GM12878 (cell line): ENCODE data around the gene RRBP1. TPM values are rescaled to one million over a fixed set of nuclear protein-coding genes. Genes with fewer than 3 reads are reported as not detected.

Source experiments
- ATAC-seq: fragments of 200-7000 bp; cut with Tn5 transposase; 3 replicates; pipeline ENCODE4 v1.9.1; 2020; ENCODE audit warnings: mild to moderate bottlenecking, moderate library complexity
- BruUV-seq: library from RNA; stranded (reverse); fragments of 400-500 nt; replicated peaks from 2 replicates; lab custom pipeline; 2021; lab: Mats Ljungman, UMichigan
- CTCF ChIA-PET: fragments of 300-600 bp; sonication (Branson Sonifier 250); formaldehyde crosslinking; extraction: SDS; loops from one replicate; lab custom pipeline; 2021; ENCODE audit warnings: inconsistent platforms; lab: Yijun Ruan, JAX
- POLR2A ChIA-PET: fragments of 350-600 bp; formaldehyde crosslinking; extraction: SDS; loops from one replicate; lab custom pipeline; 2021; ENCODE audit warnings: inconsistent platforms; lab: Charles Lee
- RAD21 ChIA-PET: fragments of 300-600 bp; sonication (Branson Sonifier 250); formaldehyde crosslinking; loops from one replicate; lab custom pipeline; 2023; ENCODE audit warnings: antibody characterized with exemption; ENCODE audit not compliant: unreplicated experiment; lab: Charles Lee
- SMC1A ChIA-PET: fragments of 300-600 bp; sonication (Branson Sonifier 250); formaldehyde crosslinking; loops from one replicate; lab custom pipeline; 2023; ENCODE audit not compliant: unreplicated experiment, uncharacterized antibody; lab: Charles Lee
- DNase-seq: peaks from one replicate; pipeline ENCODE4 v3.0.0-alpha.2; 2011; ENCODE audit warnings: low read depth, low spot score
- FAIRE-seq: peaks from 3 replicates; lab custom pipeline; 2011; peaks lifted over from hg19 to GRCh38; lab: Jason Lieb, UNC
- H2AFZ ChIP-seq: 2 replicates; pipeline ENCODE4 v1.6.0; 2011; ENCODE audit warnings: low read depth, low read length, control low read depth; ENCODE audit not compliant: control insufficient read depth
- H3K27ac ChIP-seq: 2 replicates; pipeline ENCODE4 v1.5.1; 2011; ENCODE audit warnings: control low read depth; ENCODE audit not compliant: control insufficient read depth, insufficient read depth
- H3K27me3 ChIP-seq, 2 experiments: replicated peaks in 1 of 2; 2 replicates each; pipeline versions ENCODE4 v1.6.0 to v1.6.1; 2011; ENCODE audit warnings: low read length in 1 of 2; ENCODE audit not compliant: control insufficient read depth in 2 of 2, insufficient read depth in 2 of 2
- H3K36me3 ChIP-seq, 2 experiments: 2 replicates each; pipeline ENCODE4 v1.5.1; 2011; ENCODE audit warnings: low read length in 1 of 2; ENCODE audit not compliant: control insufficient read depth in 2 of 2, insufficient read depth in 2 of 2
- H3K4me1 ChIP-seq: 2 replicates; pipeline ENCODE4 v1.6.1; 2011; ENCODE audit warnings: mild to moderate bottlenecking, low read length, moderate library complexity, mixed read lengths; ENCODE audit not compliant: control insufficient read depth, insufficient read depth
- H3K4me2 ChIP-seq: 2 replicates; pipeline ENCODE4 v1.6.0; 2011; ENCODE audit warnings: control low read depth; ENCODE audit not compliant: control insufficient read depth, insufficient read depth
- H3K4me3 ChIP-seq: fragments of 200-600 bp; sonication (generic); 2 replicates; pipeline ENCODE4 v1.5.1; 2016
- H3K79me2 ChIP-seq: 2 replicates; pipeline ENCODE4 v1.6.0; 2011; ENCODE audit warnings: low read length; ENCODE audit not compliant: control insufficient read depth, insufficient read depth
- H3K9ac ChIP-seq: 2 replicates; pipeline ENCODE4 v1.8.0; 2011; ENCODE audit warnings: low read length, control low read depth, mixed read lengths; ENCODE audit not compliant: control insufficient read depth, insufficient read depth
- H3K9me3 ChIP-seq: replicated peaks from 3 replicates; pipeline ENCODE4 v1.5.1; 2011; ENCODE audit warnings: mild to moderate bottlenecking, low read length; ENCODE audit not compliant: control insufficient read depth, insufficient read depth
- H4K20me1 ChIP-seq: 2 replicates; pipeline ENCODE4 v1.6.0; 2011; ENCODE audit not compliant: control insufficient read depth, insufficient read depth
- ATF7 ChIP-seq: fragments of 450-650 bp; IDR thresholded peaks from 2 replicates; pipeline ENCODE4 v1.6.1; 2016; ENCODE audit warnings: low read depth, mild to moderate bottlenecking
- CBX3 ChIP-seq: fragments of 200-600 bp; sonication (generic); IDR thresholded peaks from 2 replicates; pipeline ENCODE4 v1.6.1; 2016; ENCODE audit warnings: low read depth, borderline replicate concordance
- EGR1 ChIP-seq, 2 experiments: IDR thresholded peaks; 1 replicate in 1 of 2; 2 replicates in 1 of 2; pipeline ENCODE4 v1.6.1; 2011 to 2012; ENCODE audit warnings: low read depth in 2 of 2, low read length in 2 of 2, borderline replicate concordance in 1 of 2, mild to moderate bottlenecking in 1 of 2, moderate library complexity in 1 of 2
- EP300 ChIP-seq, 2 experiments: fragments of 150-350 bp in 1 of 2; IDR thresholded peaks; 2 replicates each; pipeline ENCODE4 v1.6.1; 2011 to 2012; ENCODE audit warnings: low read depth in 2 of 2, low read length in 2 of 2, borderline replicate concordance in 1 of 2, improper control_type of control experiment in 1 of 2, inconsistent platforms in 1 of 2; ENCODE audit not compliant: control insufficient read depth in 1 of 2
- EZH2 ChIP-seq: IDR thresholded peaks from 2 replicates; pipeline ENCODE4 v1.6.1; 2012; ENCODE audit warnings: low read depth, mild to moderate bottlenecking, control low read depth, inconsistent platforms, low read length, borderline replicate concordance; ENCODE audit not compliant: control insufficient read depth
- FOS ChIP-seq: IDR thresholded peaks from 3 replicates; pipeline ENCODE4 v1.6.1; 2011; ENCODE audit warnings: borderline replicate concordance; ENCODE audit not compliant: insufficient read length; ENCODE audit errors: extremely low read depth
- GABPA ChIP-seq: IDR thresholded peaks from 2 replicates; pipeline ENCODE4 v1.6.1; 2014; ENCODE audit warnings: antibody characterized with exemption, low read depth, mild to moderate bottlenecking, inconsistent platforms
- IKZF1 ChIP-seq: fragments of 450-650 bp; conservative IDR thresholded peaks from 2 replicates; pipeline ENCODE4 v1.6.1; 2017; ENCODE audit warnings: antibody characterized with exemption, mild to moderate bottlenecking
- IKZF2 ChIP-seq, 2 experiments: fragments of 450-650 bp; IDR thresholded peaks; 2 replicates each; pipeline ENCODE4 v1.6.1; 2017; ENCODE audit warnings: mild to moderate bottlenecking in 2 of 2, moderate library complexity in 2 of 2
- JUND ChIP-seq: IDR thresholded peaks from 2 replicates; pipeline ENCODE4 v1.6.1; 2012; ENCODE audit warnings: low read depth, mild to moderate bottlenecking, low read length, improper control_type of control experiment, moderate library complexity
- KDM1A ChIP-seq: fragments of 200-600 bp; sonication (generic); IDR thresholded peaks from 2 replicates; pipeline ENCODE4 v1.6.1; 2016; ENCODE audit warnings: borderline replicate concordance
- NFIC ChIP-seq: IDR thresholded peaks from 2 replicates; pipeline ENCODE4 v1.6.1; 2012; ENCODE audit warnings: low read depth, mild to moderate bottlenecking, inconsistent platforms, low read length, moderate library complexity
- POLR2AphosphoS2 ChIP-seq: IDR thresholded peaks from 2 replicates; pipeline ENCODE4 v1.6.1; 2011; ENCODE audit warnings: low read depth, mild to moderate bottlenecking, low read length, improper control_type of control experiment, moderate library complexity
- POU2F2 ChIP-seq: IDR thresholded peaks from 3 replicates; pipeline ENCODE4 v1.6.1; 2011; ENCODE audit warnings: low read depth, mild to moderate bottlenecking, low read length, borderline replicate concordance
- RB1 ChIP-seq: fragments of 450-650 bp; formaldehyde crosslinking; IDR thresholded peaks from 2 replicates; pipeline ENCODE4 v1.6.1; 2017; ENCODE audit warnings: mild to moderate bottlenecking, borderline replicate concordance
- TARDBP ChIP-seq: IDR thresholded peaks from 2 replicates; pipeline ENCODE4 v1.6.1; 2016; ENCODE audit warnings: borderline replicate concordance
- WGBS: methylation state at CpG from one replicate; pipeline ENCODE4 v1.1.6; 2016; ENCODE audit warnings: low lambda C conversion rate; ENCODE audit not compliant: insufficient replicate concordance, insufficient coverage; ENCODE audit errors: missing lambda C conversion rate; 5-methylcytosine and 5-hydroxymethylcytosine counted together
- in situ Hi-C: fragments of 300-500 bp; cut with MboI; formaldehyde crosslinking; loops from 9 replicates; pipeline ENCODE4 v1.14.3; 2018; ENCODE audit warnings: mixed read lengths
- intact Hi-C: fragments of 100-400 bp; cut with micrococcal nuclease; formaldehyde crosslinking; loops from one replicate; pipeline ENCODE4 v1.14.2; 2022; ENCODE audit not compliant: unreplicated experiment
- polyA plus RNA-seq, 11 experiments: library from polyadenylated mRNA; depleted of rRNA in 4 of 11; unstranded in 6 of 11; stranded (reverse) in 5 of 11; fragments of >200 nt; fragmentation: Nextera tagmentation in 4 of 11; fragmentation: Illumina TruSeq in 1 of 11; extraction: Ambion mirVana in 4 of 11; extraction: Trizol in 1 of 11; gene quantifications; 1 replicate in 1 of 11; 2 replicates in 10 of 11; pipeline versions ENCODE4 v1.2.1 to v1.2.3, GENCODE V29; 2011 to 2016; ENCODE audit warnings: inconsistent platforms in 2 of 11, missing spikeins in 2 of 11, low read depth in 1 of 11
- total RNA-seq, 4 experiments: library from RNA; depleted of rRNA in 3 of 4; stranded (reverse); fragments of >200 nt in 3 of 4; fragmentation: Illumina TruSeq in 1 of 4; extraction: Trizol in 1 of 4; gene quantifications; 2 replicates each; pipeline versions ENCODE4 v1.2.1 to v1.2.3, GENCODE V29; 2013 to 2021
- TF ChIP-seq, protein P1 (sequence below): IDR thresholded peaks from 2 replicates; pipeline ENCODE4 v1.6.1; 2011; ENCODE audit warnings: low read depth, low read length, improper control_type of control experiment, borderline replicate concordance
- TF ChIP-seq, protein P2 (sequence below): fragments of 450-650 bp; formaldehyde crosslinking; IDR thresholded peaks from 2 replicates; pipeline ENCODE4 v1.4.0; 2022; ENCODE audit warnings: mild to moderate bottlenecking, moderate library complexity

The RRBP1 gene
- total and polyA plus RNA-seq, 10 of the 15 experiments (the other 5 are each of a cell fraction or from before 2014, with no cell fraction given): 1.2 to 57.4 (median 24.6) TPM

DNA sequence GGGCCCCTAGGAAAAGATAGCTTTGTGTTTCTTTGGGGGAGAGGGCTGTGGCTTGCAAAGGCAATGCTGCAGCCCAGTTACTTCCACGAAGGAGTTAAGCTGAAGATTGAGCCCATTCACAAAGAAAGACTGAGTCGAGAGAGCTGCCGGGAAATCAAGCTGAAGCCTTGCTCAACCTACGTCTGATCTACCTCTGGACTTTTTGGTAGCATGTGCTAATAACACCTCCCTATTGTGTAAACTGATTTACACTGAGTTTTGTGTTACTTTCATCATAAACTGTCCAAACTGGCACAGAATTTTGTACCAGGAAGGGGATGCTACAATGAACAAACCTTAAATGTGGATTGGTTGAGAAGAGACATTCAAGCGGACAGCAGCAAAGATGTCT, 41.3 kb upstream of the RRBP1 start:
- DNase-seq (no peak), ATAC-seq (no peak), FAIRE-seq (no peak)
- no peak for TF ChIP-seq CBX3
- TF ChIP-seq, protein P1, sequence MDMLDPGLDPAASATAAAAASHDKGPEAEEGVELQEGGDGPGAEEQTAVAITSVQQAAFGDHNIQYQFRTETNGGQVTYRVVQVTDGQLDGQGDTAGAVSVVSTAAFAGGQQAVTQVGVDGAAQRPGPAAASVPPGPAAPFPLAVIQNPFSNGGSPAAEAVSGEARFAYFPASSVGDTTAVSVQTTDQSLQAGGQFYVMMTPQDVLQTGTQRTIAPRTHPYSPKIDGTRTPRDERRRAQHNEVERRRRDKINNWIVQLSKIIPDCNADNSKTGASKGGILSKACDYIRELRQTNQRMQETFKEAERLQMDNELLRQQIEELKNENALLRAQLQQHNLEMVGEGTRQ: no peak
- TF ChIP-seq POLR2AphosphoS2: no peak
- TF ChIP-seq RB1: no peak
- TF ChIP-seq EGR1 (IDR thresholded peaks at IDR 0.05; ENCODE audit: borderline replicate concordance in 1 of 2, low read depth in 2 of 2, low read length in 2 of 2): no peak
- TF ChIP-seq JUND: no peak
- TF ChIP-seq IKZF2 (IDR thresholded peaks at IDR 0.05): no peak
- no peak for TF ChIP-seq POU2F2
- TF ChIP-seq ATF7: no peak
- TF ChIP-seq EP300 (IDR thresholded peaks at IDR 0.05; ENCODE audit: borderline replicate concordance in 1 of 2, control insufficient read depth in 1 of 2, low read depth in 2 of 2, low read length in 2 of 2): no peak
- no peak for TF ChIP-seq NFIC
- TF ChIP-seq IKZF1: no peak
- TF ChIP-seq TARDBP: no peak
- TF ChIP-seq, protein P2, sequence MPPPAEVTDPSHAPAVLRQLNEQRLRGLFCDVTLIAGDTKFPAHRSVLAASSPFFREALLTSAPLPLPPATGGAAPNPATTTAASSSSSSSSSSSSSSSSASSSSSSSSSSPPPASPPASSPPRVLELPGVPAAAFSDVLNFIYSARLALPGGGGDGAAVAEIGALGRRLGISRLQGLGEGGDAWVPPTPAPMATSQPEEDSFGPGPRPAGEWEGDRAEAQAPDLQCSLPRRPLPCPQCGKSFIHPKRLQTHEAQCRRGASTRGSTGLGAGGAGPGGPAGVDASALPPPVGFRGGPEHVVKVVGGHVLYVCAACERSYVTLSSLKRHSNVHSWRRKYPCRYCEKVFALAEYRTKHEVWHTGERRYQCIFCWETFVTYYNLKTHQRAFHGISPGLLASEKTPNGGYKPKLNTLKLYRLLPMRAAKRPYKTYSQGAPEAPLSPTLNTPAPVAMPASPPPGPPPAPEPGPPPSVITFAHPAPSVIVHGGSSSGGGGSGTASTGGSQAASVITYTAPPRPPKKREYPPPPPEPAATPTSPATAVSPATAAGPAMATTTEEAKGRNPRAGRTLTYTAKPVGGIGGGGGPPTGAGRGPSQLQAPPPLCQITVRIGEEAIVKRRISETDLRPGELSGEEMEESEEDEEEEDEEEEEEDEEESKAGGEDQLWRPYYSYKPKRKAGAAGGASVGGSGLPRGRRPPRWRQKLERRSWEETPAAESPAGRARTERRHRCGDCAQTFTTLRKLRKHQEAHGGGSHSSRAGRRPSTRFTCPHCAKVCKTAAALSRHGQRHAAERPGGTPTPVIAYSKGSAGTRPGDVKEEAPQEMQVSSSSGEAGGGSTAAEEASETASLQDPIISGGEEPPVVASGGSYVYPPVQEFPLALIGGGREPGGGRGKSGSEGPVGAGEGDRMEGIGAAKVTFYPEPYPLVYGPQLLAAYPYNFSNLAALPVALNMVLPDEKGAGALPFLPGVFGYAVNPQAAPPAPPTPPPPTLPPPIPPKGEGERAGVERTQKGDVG (CRISPR knock-in tag): no peak
- TF ChIP-seq EZH2: no peak
- TF ChIP-seq KDM1A: no peak
- TF ChIP-seq GABPA: no peak
- TF ChIP-seq FOS: no peak
- 63% methylated on average over 5 of the region's 5 CpGs for WGBS
- intact Hi-C loops: no loop called here
- Histone ChIP-seq H3K4me3 (no peak overlapping the region), H3K36me3 (no peaks in the 10 kb centered on the region), H3K27me3 (no peaks in the 10 kb centered on the region; a peak in 2 of 4 replicates), H3K79me2 (no peaks in the 10 kb centered on the region), H3K9me3 (no peaks in the 10 kb centered on the region), H3K9ac (no peak overlapping the region), H3K4me2 (no peak overlapping the region), H2AFZ (no peak overlapping the region), H3K27ac (no peak overlapping the region), H3K4me1 (no peaks in the 10 kb centered on the region), H4K20me1 (no peaks in the 10 kb centered on the region)
- RAD21 ChIA-PET: no interaction called here
- BruUV-seq: no TSS peak
- SMC1A ChIA-PET: interaction anchor here (0.7 to 1.1 kb wide), 2 partner anchors 10 to 194 kb away, joined by 3 read pairs; no protein-coding TSS in a partner anchor
- in situ Hi-C loops: no loop called here
- CTCF ChIA-PET: interaction anchor here (1.0 to 1.8 kb wide), 3 partner anchors 9 to 175 kb away, joined by 3 to 5 read pairs (median 3); partner anchors contain the start of gene RRBP1
- POLR2A ChIA-PET: no interaction called here
